Neural cell (in vitro differentiated cells): ENCODE results near the gene ZNF18. TPM values are rescaled to one million over a fixed set of nuclear protein-coding genes. Genes with fewer than 3 reads are reported as not detected.
"Not testable (repeated sequence)": the region's sequence is repeated elsewhere in the genome, so short reads cannot be mapped to it uniquely, and the experiment has no call there.

Experiments
- H2AFZ ChIP-seq: fragments of 200-600, 300-800 bp; sonication (generic), shearing (Covaris generic); 2 replicates; pipeline ENCODE4 v1.6.0; 2014; ENCODE audit warnings: low read depth, mild to moderate bottlenecking, antibody characterized with exemption, low read length, moderate library complexity
- H3F3A ChIP-seq: fragments of 200-600 bp; shearing (Covaris generic); 2 replicates; pipeline ENCODE4 v1.6.1; 2016; ENCODE audit warnings: mild to moderate bottlenecking, moderate library complexity, mixed read lengths, antibody characterized with exemption, low read length; ENCODE audit not compliant: insufficient read depth, poor library complexity, severe bottlenecking
- H3K27ac ChIP-seq: fragments of 200-600, 300-800 bp; sonication (generic), shearing (Covaris generic); 2 replicates; pipeline ENCODE4 v1.5.1; 2014; ENCODE audit warnings: mild to moderate bottlenecking, low read length, moderate library complexity
- H3K27me3 ChIP-seq: fragments of 300-800, 200-600 bp; sonication (generic), shearing (Covaris generic); 2 replicates; pipeline ENCODE4 v1.6.0; 2014; ENCODE audit warnings: mild to moderate bottlenecking, low read depth, low read length, moderate library complexity; ENCODE audit not compliant: insufficient read depth
- H3K36me3 ChIP-seq: fragments of 300-800, 200-600 bp; sonication (generic), shearing (Covaris generic); 2 replicates; pipeline ENCODE4 v1.5.1; 2014; ENCODE audit warnings: mild to moderate bottlenecking, antibody characterized with exemption, low read length, moderate library complexity; ENCODE audit not compliant: insufficient read depth
- H3K4me2 ChIP-seq: fragments of 300-800, 200-600 bp; sonication (generic), shearing (Covaris generic); 2 replicates; pipeline ENCODE4 v1.6.0; 2014; ENCODE audit warnings: mild to moderate bottlenecking, low read length
- H3K4me3 ChIP-seq: fragments of 300-800, 200-600 bp; sonication (generic), shearing (Covaris generic); 2 replicates; pipeline ENCODE4 v1.5.1; 2014; ENCODE audit warnings: mild to moderate bottlenecking, low read length, moderate library complexity
- H3K79me2 ChIP-seq: fragments of 200-600 bp; shearing (Covaris generic); replicated peaks from 2 replicates; pipeline ENCODE4 v1.6.0; 2014; ENCODE audit warnings: mild to moderate bottlenecking, low read length, moderate library complexity; ENCODE audit not compliant: insufficient read depth
- H3K9ac ChIP-seq: fragments of 300-800, 200-600 bp; sonication (generic), shearing (Covaris generic); 2 replicates; pipeline ENCODE4 v1.6.1; 2016; ENCODE audit warnings: mild to moderate bottlenecking, low read length, mixed read lengths
- H3K9me2 ChIP-seq: fragments of 200-600 bp; shearing (Covaris generic); 2 replicates; pipeline ENCODE4 v1.6.1; 2016; ENCODE audit warnings: mild to moderate bottlenecking, low read length, mixed read lengths; ENCODE audit not compliant: insufficient read depth
- H3K9me3 ChIP-seq: fragments of 200-600, 300-800 bp; sonication (generic), shearing (Covaris generic); 2 replicates; pipeline ENCODE4 v1.6.1; 2016; ENCODE audit warnings: mild to moderate bottlenecking, mixed run types, low read length, moderate library complexity, mixed read lengths
- H4K20me1 ChIP-seq: fragments of 200-600 bp; shearing (Covaris generic); 2 replicates; pipeline ENCODE4 v1.6.1; 2016; ENCODE audit warnings: mild to moderate bottlenecking, mixed run types; ENCODE audit not compliant: insufficient read depth
- EP300 ChIP-seq: fragments of 450-650 bp; conservative IDR thresholded peaks from 2 replicates; pipeline ENCODE4 v1.6.1; 2014; ENCODE audit warnings: antibody characterized with exemption, mild to moderate bottlenecking, moderate library complexity; ENCODE audit not compliant: poor library complexity, severe bottlenecking
- EZH2 ChIP-seq: fragments of 200-600, 300-800 bp; shearing (Covaris generic), sonication (generic); IDR thresholded peaks from 2 replicates; pipeline ENCODE4 v1.6.1; 2014; ENCODE audit warnings: antibody characterized with exemption, low read length, borderline replicate concordance, mild to moderate bottlenecking; ENCODE audit not compliant: insufficient read depth, poor library complexity, severe bottlenecking
- MXI1 ChIP-seq: fragments of 450-650 bp; conservative IDR thresholded peaks from 2 replicates; pipeline ENCODE4 v1.6.1; 2014; ENCODE audit warnings: antibody characterized with exemption, mild to moderate bottlenecking; ENCODE audit not compliant: poor library complexity, severe bottlenecking
- POLR2AphosphoS5 ChIP-seq: IDR thresholded peaks from 2 replicates; pipeline ENCODE4 v1.6.1; 2012
- RAD21 ChIP-seq: fragments of 450-650 bp; conservative IDR thresholded peaks from 2 replicates; pipeline ENCODE4 v1.6.1; 2014; ENCODE audit warnings: antibody characterized with exemption, mild to moderate bottlenecking, moderate library complexity
- SMC3 ChIP-seq: fragments of 450-650 bp; conservative IDR thresholded peaks from 2 replicates; pipeline ENCODE4 v1.6.1; 2014; ENCODE audit warnings: antibody characterized with exemption, mild to moderate bottlenecking, moderate library complexity; ENCODE audit not compliant: poor library complexity
- polyA plus RNA-seq: library from polyadenylated mRNA; depleted of rRNA; stranded (reverse); fragments of >200 nt; gene quantifications from 2 replicates; pipeline ENCODE4 v1.2.3, GENCODE V29; 2014
- TF ChIP-seq, protein P1 (sequence below): IDR thresholded peaks from 2 replicates; pipeline ENCODE4 v1.6.1; 2012; ENCODE audit warnings: borderline replicate concordance
- TF ChIP-seq, protein P2 (sequence below): fragments of 450-650 bp; IDR thresholded peaks from 2 replicates; pipeline ENCODE4 v1.5.1; 2014; ENCODE audit warnings: antibody characterized with exemption, mild to moderate bottlenecking, moderate library complexity; ENCODE audit not compliant: poor library complexity, severe bottlenecking

Gene ZNF18
- polyA plus RNA-seq, 1 donor from 2014 or later, result 18.6 TPM

DNA sequence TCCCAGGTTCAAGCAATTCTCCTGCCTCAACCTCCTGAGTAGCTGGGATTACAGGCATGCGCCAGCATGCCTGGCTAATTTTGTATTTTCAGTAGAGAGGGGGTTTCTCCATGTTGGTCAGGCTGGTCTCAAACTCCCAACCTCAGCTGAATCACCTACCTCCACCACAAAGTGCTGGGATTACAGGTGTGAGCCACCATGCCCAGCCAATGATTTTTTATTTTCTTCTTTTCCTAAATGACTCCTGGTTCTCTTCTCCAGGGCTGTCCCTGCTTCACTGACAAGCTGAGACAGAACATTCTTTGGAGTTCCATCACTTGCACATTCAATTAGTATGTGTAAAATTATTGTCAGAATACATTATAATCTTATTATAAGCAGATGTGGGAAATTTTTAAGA is 47.7 kb downstream of the ZNF18 start:
- not testable (repeated sequence) for H3K9ac ChIP-seq, H3K27me3 ChIP-seq, H3K27ac ChIP-seq, H3K9me2 ChIP-seq, H2AFZ ChIP-seq, H3K4me2 ChIP-seq, H3K9me3 ChIP-seq, H3F3A ChIP-seq, H4K20me1 ChIP-seq, H3K36me3 ChIP-seq, H3K79me2 ChIP-seq, H3K4me3 ChIP-seq

DNA sequence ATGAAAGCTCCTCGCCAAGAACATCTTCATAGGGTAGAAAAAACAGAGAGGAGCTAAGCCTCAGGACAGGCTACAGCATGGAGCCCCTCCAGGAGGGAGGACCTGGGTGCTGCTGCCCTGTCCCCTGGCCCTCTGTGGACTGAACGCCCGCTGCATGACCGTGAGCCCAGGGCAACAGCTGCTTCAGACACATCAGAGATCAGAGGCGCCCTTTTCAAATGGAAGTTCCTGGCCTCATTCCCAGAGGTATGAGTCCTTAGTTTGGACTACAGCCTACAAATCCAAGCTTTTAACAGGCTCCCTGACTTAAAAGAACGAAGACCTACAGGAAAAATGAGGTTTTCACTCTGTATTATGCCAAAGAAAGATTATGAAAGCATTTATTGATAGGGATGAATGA is 48.5 kb downstream of the ZNF18 start:
- H3K4me2 ChIP-seq, result no peak overlapping the region
- H3K9me3 ChIP-seq, result no peaks in the 10 kb centered on the region
- H3K27ac ChIP-seq, result no peak overlapping the region
- H3K9me2 ChIP-seq, result no peaks in the 10 kb centered on the region
- H3F3A ChIP-seq, result no peaks in the 10 kb centered on the region
- H4K20me1 ChIP-seq, result no peaks in the 10 kb centered on the region
- no peak overlapping the region for H3K4me3 ChIP-seq
- TF ChIP-seq RAD21 (no peak), EP300 (no peak), MXI1 (no peak), EZH2 (no peak), POLR2AphosphoS5 (no peak), SMC3 (no peak)
- TF ChIP-seq, protein P1, sequence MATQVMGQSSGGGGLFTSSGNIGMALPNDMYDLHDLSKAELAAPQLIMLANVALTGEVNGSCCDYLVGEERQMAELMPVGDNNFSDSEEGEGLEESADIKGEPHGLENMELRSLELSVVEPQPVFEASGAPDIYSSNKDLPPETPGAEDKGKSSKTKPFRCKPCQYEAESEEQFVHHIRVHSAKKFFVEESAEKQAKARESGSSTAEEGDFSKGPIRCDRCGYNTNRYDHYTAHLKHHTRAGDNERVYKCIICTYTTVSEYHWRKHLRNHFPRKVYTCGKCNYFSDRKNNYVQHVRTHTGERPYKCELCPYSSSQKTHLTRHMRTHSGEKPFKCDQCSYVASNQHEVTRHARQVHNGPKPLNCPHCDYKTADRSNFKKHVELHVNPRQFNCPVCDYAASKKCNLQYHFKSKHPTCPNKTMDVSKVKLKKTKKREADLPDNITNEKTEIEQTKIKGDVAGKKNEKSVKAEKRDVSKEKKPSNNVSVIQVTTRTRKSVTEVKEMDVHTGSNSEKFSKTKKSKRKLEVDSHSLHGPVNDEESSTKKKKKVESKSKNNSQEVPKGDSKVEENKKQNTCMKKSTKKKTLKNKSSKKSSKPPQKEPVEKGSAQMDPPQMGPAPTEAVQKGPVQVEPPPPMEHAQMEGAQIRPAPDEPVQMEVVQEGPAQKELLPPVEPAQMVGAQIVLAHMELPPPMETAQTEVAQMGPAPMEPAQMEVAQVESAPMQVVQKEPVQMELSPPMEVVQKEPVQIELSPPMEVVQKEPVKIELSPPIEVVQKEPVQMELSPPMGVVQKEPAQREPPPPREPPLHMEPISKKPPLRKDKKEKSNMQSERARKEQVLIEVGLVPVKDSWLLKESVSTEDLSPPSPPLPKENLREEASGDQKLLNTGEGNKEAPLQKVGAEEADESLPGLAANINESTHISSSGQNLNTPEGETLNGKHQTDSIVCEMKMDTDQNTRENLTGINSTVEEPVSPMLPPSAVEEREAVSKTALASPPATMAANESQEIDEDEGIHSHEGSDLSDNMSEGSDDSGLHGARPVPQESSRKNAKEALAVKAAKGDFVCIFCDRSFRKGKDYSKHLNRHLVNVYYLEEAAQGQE, result no peak
- TF ChIP-seq, protein P2, sequence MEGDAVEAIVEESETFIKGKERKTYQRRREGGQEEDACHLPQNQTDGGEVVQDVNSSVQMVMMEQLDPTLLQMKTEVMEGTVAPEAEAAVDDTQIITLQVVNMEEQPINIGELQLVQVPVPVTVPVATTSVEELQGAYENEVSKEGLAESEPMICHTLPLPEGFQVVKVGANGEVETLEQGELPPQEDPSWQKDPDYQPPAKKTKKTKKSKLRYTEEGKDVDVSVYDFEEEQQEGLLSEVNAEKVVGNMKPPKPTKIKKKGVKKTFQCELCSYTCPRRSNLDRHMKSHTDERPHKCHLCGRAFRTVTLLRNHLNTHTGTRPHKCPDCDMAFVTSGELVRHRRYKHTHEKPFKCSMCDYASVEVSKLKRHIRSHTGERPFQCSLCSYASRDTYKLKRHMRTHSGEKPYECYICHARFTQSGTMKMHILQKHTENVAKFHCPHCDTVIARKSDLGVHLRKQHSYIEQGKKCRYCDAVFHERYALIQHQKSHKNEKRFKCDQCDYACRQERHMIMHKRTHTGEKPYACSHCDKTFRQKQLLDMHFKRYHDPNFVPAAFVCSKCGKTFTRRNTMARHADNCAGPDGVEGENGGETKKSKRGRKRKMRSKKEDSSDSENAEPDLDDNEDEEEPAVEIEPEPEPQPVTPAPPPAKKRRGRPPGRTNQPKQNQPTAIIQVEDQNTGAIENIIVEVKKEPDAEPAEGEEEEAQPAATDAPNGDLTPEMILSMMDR, result no peak
- no peaks in the 10 kb centered on the region for H3K27me3 ChIP-seq
- H2AFZ ChIP-seq, result no peak overlapping the region
- H3K9ac ChIP-seq, result no peak overlapping the region
- peaks cover 4% of the 10 kb centered on the region for H3K36me3 ChIP-seq
- H3K79me2 ChIP-seq, result no peaks in the 10 kb centered on the region

DNA sequence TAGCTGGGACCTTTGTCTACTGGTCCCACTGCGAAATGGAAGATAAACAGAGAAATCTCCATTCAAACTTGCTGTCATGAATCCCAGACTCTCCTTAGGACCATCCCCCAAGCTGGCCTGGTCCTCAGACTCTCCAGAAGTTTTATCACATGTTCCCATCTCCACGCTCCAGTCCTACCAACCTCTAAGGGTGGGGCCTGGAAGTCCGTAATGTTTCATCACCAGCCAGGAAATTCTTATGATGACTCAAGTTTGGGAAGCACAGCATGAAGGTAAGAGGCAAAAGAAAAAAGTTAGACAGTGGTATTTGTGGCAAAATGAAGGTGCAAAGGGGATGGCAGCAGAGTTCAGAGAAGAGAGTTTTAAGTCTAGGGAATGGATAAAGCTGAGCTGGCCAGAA is 52.7 kb downstream of the ZNF18 start:
- Histone ChIP-seq H2AFZ (no peak overlapping the region), H3K4me2 (no peak overlapping the region), H3K9ac (no peak overlapping the region), H3F3A (no peaks in the 10 kb centered on the region), H3K36me3 (no peaks in the 10 kb centered on the region), H4K20me1 (no peaks in the 10 kb centered on the region), H3K4me3 (no peak overlapping the region), H3K27ac (no peak overlapping the region), H3K9me2 (no peaks in the 10 kb centered on the region), H3K27me3 (no peaks in the 10 kb centered on the region), H3K9me3 (no peaks in the 10 kb centered on the region), H3K79me2 (no peaks in the 10 kb centered on the region)
- TF ChIP-seq, protein P2, result no peak
- TF ChIP-seq EP300 (no peak), SMC3 (no peak), MXI1 (no peak)
